Psoas muscle (tissue), 8 donors: Measurements from ENCODE around the gene TRPM2. TPM values are rescaled to one million over a fixed set of nuclear protein-coding genes. Genes with fewer than 3 reads are reported as not detected.
A peak's percentile ranks its signal among the peaks of the same experiment; 100 is the strongest.

ENCODE experiments used
- ATAC-seq, 4 donors: fragments of 200-7000 bp; cut with Tn5 transposase; one replicate each; pipeline ENCODE4 v1.9.1; 2020; ENCODE audit warnings: moderate library complexity in 3 of 4, mild to moderate bottlenecking in 2 of 4
- DNase-seq, 2 donors: peaks; one replicate each; pipeline ENCODE4 v3.0.0-alpha.2; 2020
- H3K27ac ChIP-seq: fragments of 200-600 bp; one replicate; pipeline ENCODE4 v1.8.0; 2022
- H3K27me3 ChIP-seq, 3 donors: fragments of 200-600 bp in 1 of 3; one replicate each; pipeline versions ENCODE4 v1.6.1 to v1.8.0; 2013 to 2022; ENCODE audit warnings: low read length in 2 of 3, mild to moderate bottlenecking in 2 of 3, moderate library complexity in 1 of 3; ENCODE audit not compliant: insufficient read depth in 3 of 3
- H3K36me3 ChIP-seq, 2 donors: fragments of 200-600 bp in 1 of 2; one replicate each; pipeline versions ENCODE4 v1.6.1 to v1.8.0; 2013 to 2022; ENCODE audit warnings: low read depth in 1 of 2, mild to moderate bottlenecking in 1 of 2, moderate library complexity in 1 of 2; ENCODE audit not compliant: insufficient read depth in 1 of 2
- H3K4me1 ChIP-seq: fragments of 200-600 bp; one replicate; pipeline ENCODE4 v1.8.0; 2022
- H3K4me3 ChIP-seq: fragments of 200-600 bp; one replicate; pipeline ENCODE4 v1.8.0; 2022; ENCODE audit warnings: mild to moderate bottlenecking
- H3K9me3 ChIP-seq: fragments of 200-600 bp; one replicate; pipeline ENCODE4 v1.8.0; 2022
- CTCF ChIP-seq: fragments of 200-600 bp; IDR thresholded peaks from one replicate; pipeline ENCODE4 v1.8.0; 2022; ENCODE audit warnings: antibody characterized with exemption
- WGBS, 3 donors: extraction: QIAGEN DNeasy Blood & Tissue Kit; methylation state at CpG; one replicate each; pipeline versions ENCODE4 v1.1.6 to v1.1.7; 2013; 5-methylcytosine and 5-hydroxymethylcytosine counted together
- intact Hi-C, 2 donors: fragments of 100-400 bp; cut with DNase I; formaldehyde crosslinking; loops; one replicate each; pipeline versions ENCODE4 v1.11.0 to v1.14.2; 2022
- polyA plus RNA-seq, 3 donors: library from polyadenylated mRNA; stranded (reverse); fragments of 200-250 nt; gene quantifications; one replicate each; pipeline ENCODE4 v1.2.3, GENCODE V29; 2013
- total RNA-seq, 4 donors: library from RNA; stranded (reverse); fragmentation: NEBNext Ultra II Directional in 2 of 4; extraction: Animal tissue kit (Norgen Biotek cat#: 25700) in 2 of 4; gene quantifications; one replicate each; pipeline versions ENCODE4 v1.2.1 to v1.2.4, GENCODE V29; 2021 to 2023
- donor health status: healthy with polysubstance abuse.
- donor health status: DM: no; HTN: no; CAD: no; lungs with moderate emphysema.
- donor health status: Bipolar disorder and iron deficiency.
- donor health status: healthy.
- donor health status: DM: yes; HTN: yes; CAD: no.
- donor health status: DM: no; HTN: no; CAD: no.
- donor health status: DM: no; HTN: no; CAD: no.
- donor health status: DM: yes; HTN: yes; CAD: no.

Gene TRPM2
- total and polyA plus RNA-seq, 7 donors = 0.08 to 1.7 (median 0.76) TPM

- no peak overlapping the region for H3K27ac ChIP-seq
- peaks cover 0 to 13% (median 2%) of the 10 kb centered on the region in 3 donors for H3K27me3 ChIP-seq
- intact Hi-C loops = no loop called here
- DNase-seq = peak in 1 of 2 donors; percentile 74
- no peak for ATAC-seq
- WGBS, 3 donors = 57 to 69% (median 64%) methylated on average over 25 of the region's 25 CpGs
- H3K4me3 ChIP-seq = peak overlapping the region; percentile 15
- TF ChIP-seq CTCF = no peak
- no peaks in the 10 kb centered on the region for H3K36me3 ChIP-seq
- no peaks in the 10 kb centered on the region for H3K9me3 ChIP-seq
- no peaks in the 10 kb centered on the region for H3K4me1 ChIP-seq
Observed at GRCh38 chr21:44485254-44485793, 131.9 kb downstream of the TRPM2 start.

DNA sequence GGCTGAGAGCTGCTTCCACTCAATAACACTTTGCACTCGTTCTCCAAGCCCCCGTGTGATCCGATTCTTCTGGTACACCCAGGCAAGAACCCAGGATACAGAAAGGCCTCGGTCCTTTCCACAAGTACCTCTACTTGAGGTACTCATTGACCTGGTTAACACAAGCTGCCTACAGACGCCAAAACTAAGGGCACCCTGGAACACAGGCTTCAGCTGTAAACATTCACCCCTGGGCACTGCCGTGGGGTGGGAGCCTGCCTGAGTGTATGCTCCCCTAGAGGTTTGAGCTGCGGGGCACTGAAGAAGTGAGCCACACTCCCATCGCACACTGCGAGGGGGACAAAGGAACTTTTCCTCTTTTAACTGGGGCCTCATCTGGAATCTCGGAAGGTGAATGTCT lies 132.4 kb downstream of the TRPM2 start:
- H3K36me3 ChIP-seq = no peaks in the 10 kb centered on the region
- peaks cover 0 to 13% (median 2%) of the 10 kb centered on the region in 3 donors for H3K27me3 ChIP-seq
- no peak for ATAC-seq
- no peaks in the 10 kb centered on the region for H3K4me1 ChIP-seq
- no peak for DNase-seq
- no peak for TF ChIP-seq CTCF
- intact Hi-C loops = no loop called here
- peak overlapping the region; percentile 15 for H3K4me3 ChIP-seq
- H3K9me3 ChIP-seq = no peaks in the 10 kb centered on the region
- no peak overlapping the region for H3K27ac ChIP-seq
- 63 to 72% (median 70%) methylated on average over 10 of the region's 10 CpGs for WGBS, 3 donors

GRCh38 chr21:44486302-44486701 lies 132.9 kb downstream of the TRPM2 start:
- ATAC-seq (no peak), DNase-seq (no peak)
- no peak overlapping the region for H3K27ac ChIP-seq
- H3K4me1 ChIP-seq = no peaks in the 10 kb centered on the region
- WGBS, 3 donors = 81 to 87% (median 85%) methylated on average over 16 of the region's 16 CpGs
- intact Hi-C loops = no loop called here
- H3K36me3 ChIP-seq = no peaks in the 10 kb centered on the region
- no peaks in the 10 kb centered on the region for H3K9me3 ChIP-seq
- TF ChIP-seq CTCF = no peak
- H3K27me3 ChIP-seq = peaks cover 0 to 14% (median 2%) of the 10 kb centered on the region in 3 donors
- H3K4me3 ChIP-seq = no peak overlapping the region

DNA sequence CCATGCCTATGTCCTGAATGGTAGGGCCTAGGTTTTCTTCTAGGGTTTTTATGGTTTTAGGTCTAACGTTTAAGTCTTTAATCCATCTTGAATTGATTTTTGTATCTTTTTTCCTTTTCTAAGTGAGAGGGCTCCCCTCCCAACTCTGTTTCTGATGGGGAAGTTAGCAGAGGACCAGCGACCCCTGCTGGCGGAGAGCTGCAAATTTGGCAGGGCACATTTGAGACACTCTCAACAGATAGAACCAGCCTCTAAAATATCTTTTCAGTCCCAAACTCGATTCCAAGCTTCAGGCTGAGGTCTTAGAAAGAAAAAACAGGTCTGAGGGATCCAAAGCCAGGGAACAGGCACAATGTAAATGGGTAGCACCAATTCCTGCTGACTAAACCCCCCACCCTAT lies 134.4 kb downstream of the TRPM2 start:
- DNase-seq (no peak), ATAC-seq (no peak)
- Histone ChIP-seq H3K27me3 (peaks cover 0 to 9% (median 4%) of the 10 kb centered on the region in 3 donors), H3K4me1 (no peaks in the 10 kb centered on the region), H3K4me3 (no peak overlapping the region), H3K9me3 (no peaks in the 10 kb centered on the region), H3K36me3 (no peaks in the 10 kb centered on the region), H3K27ac (no peak overlapping the region)
- intact Hi-C loops = no loop called here
- no peak for TF ChIP-seq CTCF
- 25 to 40% (median 27%) methylated on average over 4 of the region's 4 CpGs for WGBS, 3 donors

- H3K27me3 ChIP-seq = peaks cover 0 to 10% (median 10%) of the 10 kb centered on the region in 3 donors
- H3K4me3 ChIP-seq = no peak overlapping the region
- no peaks in the 10 kb centered on the region for H3K36me3 ChIP-seq
- no peak for ATAC-seq
- no peak for DNase-seq
- TF ChIP-seq CTCF = no peak
- no peak overlapping the region for H3K27ac ChIP-seq
- H3K9me3 ChIP-seq = no peaks in the 10 kb centered on the region
- 33 to 39% (median 37%) methylated on average over 7 of the region's 7 CpGs for WGBS, 3 donors
- no peaks in the 10 kb centered on the region for H3K4me1 ChIP-seq
- intact Hi-C loops = no loop called here
Observed at GRCh38 chr21:44489962-44490361, 136.5 kb downstream of the TRPM2 start.
